Measurements from ENCODE around the gene ABTB1. TPM values are rescaled to one million over a fixed set of nuclear protein-coding genes. Genes with fewer than 3 reads are reported as not detected.

The ABTB1 gene
- total RNA-seq, 1 experiment from 2014 or later = 12.5 TPM

DNA sequence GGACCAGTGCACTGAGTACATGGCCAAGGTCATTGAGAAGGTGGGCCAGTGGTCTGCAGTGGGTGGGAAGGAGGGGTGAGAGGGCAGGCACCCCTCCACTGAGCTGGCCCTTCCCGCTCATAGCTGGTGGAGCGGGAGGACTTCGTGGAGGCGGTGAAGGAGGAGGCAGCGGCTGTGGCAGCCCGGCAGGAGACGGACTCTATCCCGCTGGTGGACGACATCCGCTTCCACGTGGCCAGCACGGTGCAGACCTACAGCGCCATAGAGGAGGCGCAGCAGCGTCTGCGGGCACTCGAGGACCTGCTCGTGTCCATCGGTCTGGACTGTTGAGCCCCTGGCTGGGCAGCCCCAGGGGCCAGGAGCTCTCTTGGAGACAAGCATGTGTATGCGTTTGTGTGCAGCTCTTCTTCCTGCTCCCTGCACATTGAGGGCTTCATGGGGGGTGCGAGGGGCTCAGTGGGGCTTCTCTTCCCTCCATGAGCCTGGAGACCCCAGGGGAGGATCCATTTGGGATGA is 7.5 kb downstream of the ABTB1 start (continued):
- TF ChIP-seq, protein P1, sequence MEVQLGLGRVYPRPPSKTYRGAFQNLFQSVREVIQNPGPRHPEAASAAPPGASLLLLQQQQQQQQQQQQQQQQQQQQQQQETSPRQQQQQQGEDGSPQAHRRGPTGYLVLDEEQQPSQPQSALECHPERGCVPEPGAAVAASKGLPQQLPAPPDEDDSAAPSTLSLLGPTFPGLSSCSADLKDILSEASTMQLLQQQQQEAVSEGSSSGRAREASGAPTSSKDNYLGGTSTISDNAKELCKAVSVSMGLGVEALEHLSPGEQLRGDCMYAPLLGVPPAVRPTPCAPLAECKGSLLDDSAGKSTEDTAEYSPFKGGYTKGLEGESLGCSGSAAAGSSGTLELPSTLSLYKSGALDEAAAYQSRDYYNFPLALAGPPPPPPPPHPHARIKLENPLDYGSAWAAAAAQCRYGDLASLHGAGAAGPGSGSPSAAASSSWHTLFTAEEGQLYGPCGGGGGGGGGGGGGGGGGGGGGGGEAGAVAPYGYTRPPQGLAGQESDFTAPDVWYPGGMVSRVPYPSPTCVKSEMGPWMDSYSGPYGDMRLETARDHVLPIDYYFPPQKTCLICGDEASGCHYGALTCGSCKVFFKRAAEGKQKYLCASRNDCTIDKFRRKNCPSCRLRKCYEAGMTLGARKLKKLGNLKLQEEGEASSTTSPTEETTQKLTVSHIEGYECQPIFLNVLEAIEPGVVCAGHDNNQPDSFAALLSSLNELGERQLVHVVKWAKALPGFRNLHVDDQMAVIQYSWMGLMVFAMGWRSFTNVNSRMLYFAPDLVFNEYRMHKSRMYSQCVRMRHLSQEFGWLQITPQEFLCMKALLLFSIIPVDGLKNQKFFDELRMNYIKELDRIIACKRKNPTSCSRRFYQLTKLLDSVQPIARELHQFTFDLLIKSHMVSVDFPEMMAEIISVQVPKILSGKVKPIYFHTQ (CRISPR knock-in tag; IDR thresholded peaks at IDR 0.05) = no peak
- TF ChIP-seq, protein P2, sequence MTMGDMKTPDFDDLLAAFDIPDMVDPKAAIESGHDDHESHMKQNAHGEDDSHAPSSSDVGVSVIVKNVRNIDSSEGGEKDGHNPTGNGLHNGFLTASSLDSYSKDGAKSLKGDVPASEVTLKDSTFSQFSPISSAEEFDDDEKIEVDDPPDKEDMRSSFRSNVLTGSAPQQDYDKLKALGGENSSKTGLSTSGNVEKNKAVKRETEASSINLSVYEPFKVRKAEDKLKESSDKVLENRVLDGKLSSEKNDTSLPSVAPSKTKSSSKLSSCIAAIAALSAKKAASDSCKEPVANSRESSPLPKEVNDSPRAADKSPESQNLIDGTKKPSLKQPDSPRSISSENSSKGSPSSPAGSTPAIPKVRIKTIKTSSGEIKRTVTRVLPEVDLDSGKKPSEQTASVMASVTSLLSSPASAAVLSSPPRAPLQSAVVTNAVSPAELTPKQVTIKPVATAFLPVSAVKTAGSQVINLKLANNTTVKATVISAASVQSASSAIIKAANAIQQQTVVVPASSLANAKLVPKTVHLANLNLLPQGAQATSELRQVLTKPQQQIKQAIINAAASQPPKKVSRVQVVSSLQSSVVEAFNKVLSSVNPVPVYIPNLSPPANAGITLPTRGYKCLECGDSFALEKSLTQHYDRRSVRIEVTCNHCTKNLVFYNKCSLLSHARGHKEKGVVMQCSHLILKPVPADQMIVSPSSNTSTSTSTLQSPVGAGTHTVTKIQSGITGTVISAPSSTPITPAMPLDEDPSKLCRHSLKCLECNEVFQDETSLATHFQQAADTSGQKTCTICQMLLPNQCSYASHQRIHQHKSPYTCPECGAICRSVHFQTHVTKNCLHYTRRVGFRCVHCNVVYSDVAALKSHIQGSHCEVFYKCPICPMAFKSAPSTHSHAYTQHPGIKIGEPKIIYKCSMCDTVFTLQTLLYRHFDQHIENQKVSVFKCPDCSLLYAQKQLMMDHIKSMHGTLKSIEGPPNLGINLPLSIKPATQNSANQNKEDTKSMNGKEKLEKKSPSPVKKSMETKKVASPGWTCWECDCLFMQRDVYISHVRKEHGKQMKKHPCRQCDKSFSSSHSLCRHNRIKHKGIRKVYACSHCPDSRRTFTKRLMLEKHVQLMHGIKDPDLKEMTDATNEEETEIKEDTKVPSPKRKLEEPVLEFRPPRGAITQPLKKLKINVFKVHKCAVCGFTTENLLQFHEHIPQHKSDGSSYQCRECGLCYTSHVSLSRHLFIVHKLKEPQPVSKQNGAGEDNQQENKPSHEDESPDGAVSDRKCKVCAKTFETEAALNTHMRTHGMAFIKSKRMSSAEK (CRISPR knock-in tag; IDR thresholded peaks at IDR 0.05; ENCODE audit: borderline replicate concordance) = no peak
- no peak for TF ChIP-seq JAZF1 (CRISPR knock-in tag; IDR thresholded peaks at IDR 0.05)
- TF ChIP-seq OVOL2 (CRISPR knock-in tag; IDR thresholded peaks at IDR 0.05; ENCODE audit: borderline replicate concordance) = no peak
- no peak for TF ChIP-seq SMAD4 (CRISPR knock-in tag; IDR thresholded peaks at IDR 0.05)
- TF ChIP-seq CREM (CRISPR knock-in tag; IDR thresholded peaks at IDR 0.05) = no peak
- TF ChIP-seq, protein P3, sequence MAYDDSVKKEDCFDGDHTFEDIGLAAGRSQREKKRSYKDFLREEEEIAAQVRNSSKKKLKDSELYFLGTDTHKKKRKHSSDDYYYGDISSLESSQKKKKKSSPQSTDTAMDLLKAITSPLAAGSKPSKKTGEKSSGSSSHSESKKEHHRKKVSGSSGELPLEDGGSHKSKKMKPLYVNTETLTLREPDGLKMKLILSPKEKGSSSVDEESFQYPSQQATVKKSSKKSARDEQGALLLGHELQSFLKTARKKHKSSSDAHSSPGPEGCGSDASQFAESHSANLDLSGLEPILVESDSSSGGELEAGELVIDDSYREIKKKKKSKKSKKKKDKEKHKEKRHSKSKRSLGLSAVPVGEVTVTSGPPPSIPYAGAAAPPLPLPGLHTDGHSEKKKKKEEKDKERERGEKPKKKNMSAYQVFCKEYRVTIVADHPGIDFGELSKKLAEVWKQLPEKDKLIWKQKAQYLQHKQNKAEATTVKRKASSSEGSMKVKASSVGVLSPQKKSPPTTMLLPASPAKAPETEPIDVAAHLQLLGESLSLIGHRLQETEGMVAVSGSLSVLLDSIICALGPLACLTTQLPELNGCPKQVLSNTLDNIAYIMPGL (CRISPR knock-in tag; IDR thresholded peaks at IDR 0.05) = no peak
- no peak for TF ChIP-seq FOXJ3 (CRISPR knock-in tag; IDR thresholded peaks at IDR 0.05; ENCODE audit: borderline replicate concordance)
- TF ChIP-seq PRRX2 (CRISPR knock-in tag; IDR thresholded peaks at IDR 0.05) = no peak
- TF ChIP-seq, protein P4, sequence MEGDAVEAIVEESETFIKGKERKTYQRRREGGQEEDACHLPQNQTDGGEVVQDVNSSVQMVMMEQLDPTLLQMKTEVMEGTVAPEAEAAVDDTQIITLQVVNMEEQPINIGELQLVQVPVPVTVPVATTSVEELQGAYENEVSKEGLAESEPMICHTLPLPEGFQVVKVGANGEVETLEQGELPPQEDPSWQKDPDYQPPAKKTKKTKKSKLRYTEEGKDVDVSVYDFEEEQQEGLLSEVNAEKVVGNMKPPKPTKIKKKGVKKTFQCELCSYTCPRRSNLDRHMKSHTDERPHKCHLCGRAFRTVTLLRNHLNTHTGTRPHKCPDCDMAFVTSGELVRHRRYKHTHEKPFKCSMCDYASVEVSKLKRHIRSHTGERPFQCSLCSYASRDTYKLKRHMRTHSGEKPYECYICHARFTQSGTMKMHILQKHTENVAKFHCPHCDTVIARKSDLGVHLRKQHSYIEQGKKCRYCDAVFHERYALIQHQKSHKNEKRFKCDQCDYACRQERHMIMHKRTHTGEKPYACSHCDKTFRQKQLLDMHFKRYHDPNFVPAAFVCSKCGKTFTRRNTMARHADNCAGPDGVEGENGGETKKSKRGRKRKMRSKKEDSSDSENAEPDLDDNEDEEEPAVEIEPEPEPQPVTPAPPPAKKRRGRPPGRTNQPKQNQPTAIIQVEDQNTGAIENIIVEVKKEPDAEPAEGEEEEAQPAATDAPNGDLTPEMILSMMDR (IDR thresholded peaks at IDR 0.05) = no peak
- TF ChIP-seq SMAD3 (CRISPR knock-in tag; IDR thresholded peaks at IDR 0.05; ENCODE audit: borderline replicate concordance) = no peak
- TF ChIP-seq FOXK1 (CRISPR knock-in tag; IDR thresholded peaks at IDR 0.05) = no peak
- no peak for TF ChIP-seq KAT7 (CRISPR knock-in tag; IDR thresholded peaks at IDR 0.05; ENCODE audit: borderline replicate concordance)

DNA sequence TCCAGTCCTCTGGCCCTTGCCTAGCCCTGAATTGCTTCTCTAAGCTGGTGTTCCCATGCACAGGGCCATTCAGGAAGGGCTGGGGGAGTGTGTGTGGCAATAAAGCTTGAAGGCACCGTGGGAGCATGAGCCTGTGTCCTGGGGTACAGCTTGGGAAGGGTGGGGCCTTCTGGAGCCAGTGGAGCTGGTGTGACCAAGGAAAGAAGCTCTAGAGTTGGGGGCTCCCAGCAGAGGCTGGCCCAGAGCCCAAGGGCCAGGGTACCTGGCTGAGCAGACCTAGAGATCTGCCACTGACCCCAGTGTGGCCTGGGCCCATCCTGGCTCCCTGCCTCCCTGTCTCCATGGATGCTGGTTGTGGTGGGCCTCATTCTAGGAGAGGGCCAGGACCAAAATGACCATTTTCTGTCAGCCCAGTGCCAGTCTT is 8.1 kb downstream of the ABTB1 start:
- Mint-ChIP-seq H3K9me3 (no peaks in the 10 kb centered on the region), H3K4me3 (no peak overlapping the region), H3K27me3 (ENCODE audit: low read depth) (no peaks in the 10 kb centered on the region), H3K36me3 (no peaks in the 10 kb centered on the region), H3K4me1 (peaks cover 9% of the 10 kb centered on the region), H3K27ac (no peak overlapping the region)
- ATAC-seq (no peak), DNase-seq (ENCODE audit: low spot score) (no peak)
- ChIA-PET CTCF (interaction anchor here (2.1 to 8.5 kb wide), 3 partner anchors 9 to 105 kb away, joined by 14 to 127 read pairs (median 76); no protein-coding TSS in a partner anchor), POLR2A (no interaction called here)
- TF ChIP-seq EMX1 (CRISPR knock-in tag; IDR thresholded peaks at IDR 0.05) (no peak), NFATC4 (CRISPR knock-in tag; IDR thresholded peaks at IDR 0.05) (no peak), ZNF317 (CRISPR knock-in tag; IDR thresholded peaks at IDR 0.05; ENCODE audit: borderline replicate concordance, low read depth) (no peak), OVOL2 (CRISPR knock-in tag; IDR thresholded peaks at IDR 0.05; ENCODE audit: borderline replicate concordance) (no peak)
- TF ChIP-seq, protein P5, sequence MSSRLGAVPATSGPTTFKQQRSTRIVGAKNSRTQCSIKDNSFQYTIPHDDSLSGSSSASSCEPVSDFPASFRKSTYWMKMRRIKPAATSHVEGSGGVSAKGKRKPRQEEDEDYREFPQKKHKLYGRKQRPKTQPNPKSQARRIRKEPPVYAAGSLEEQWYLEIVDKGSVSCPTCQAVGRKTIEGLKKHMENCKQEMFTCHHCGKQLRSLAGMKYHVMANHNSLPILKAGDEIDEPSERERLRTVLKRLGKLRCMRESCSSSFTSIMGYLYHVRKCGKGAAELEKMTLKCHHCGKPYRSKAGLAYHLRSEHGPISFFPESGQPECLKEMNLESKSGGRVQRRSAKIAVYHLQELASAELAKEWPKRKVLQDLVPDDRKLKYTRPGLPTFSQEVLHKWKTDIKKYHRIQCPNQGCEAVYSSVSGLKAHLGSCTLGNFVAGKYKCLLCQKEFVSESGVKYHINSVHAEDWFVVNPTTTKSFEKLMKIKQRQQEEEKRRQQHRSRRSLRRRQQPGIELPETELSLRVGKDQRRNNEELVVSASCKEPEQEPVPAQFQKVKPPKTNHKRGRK (CRISPR knock-in tag; IDR thresholded peaks at IDR 0.05; ENCODE audit: borderline replicate concordance) = no peak
- TF ChIP-seq, protein P6, sequence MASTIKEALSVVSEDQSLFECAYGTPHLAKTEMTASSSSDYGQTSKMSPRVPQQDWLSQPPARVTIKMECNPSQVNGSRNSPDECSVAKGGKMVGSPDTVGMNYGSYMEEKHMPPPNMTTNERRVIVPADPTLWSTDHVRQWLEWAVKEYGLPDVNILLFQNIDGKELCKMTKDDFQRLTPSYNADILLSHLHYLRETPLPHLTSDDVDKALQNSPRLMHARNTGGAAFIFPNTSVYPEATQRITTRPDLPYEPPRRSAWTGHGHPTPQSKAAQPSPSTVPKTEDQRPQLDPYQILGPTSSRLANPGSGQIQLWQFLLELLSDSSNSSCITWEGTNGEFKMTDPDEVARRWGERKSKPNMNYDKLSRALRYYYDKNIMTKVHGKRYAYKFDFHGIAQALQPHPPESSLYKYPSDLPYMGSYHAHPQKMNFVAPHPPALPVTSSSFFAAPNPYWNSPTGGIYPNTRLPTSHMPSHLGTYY (CRISPR knock-in tag; IDR thresholded peaks at IDR 0.05) = no peak
- TF ChIP-seq, protein P7, sequence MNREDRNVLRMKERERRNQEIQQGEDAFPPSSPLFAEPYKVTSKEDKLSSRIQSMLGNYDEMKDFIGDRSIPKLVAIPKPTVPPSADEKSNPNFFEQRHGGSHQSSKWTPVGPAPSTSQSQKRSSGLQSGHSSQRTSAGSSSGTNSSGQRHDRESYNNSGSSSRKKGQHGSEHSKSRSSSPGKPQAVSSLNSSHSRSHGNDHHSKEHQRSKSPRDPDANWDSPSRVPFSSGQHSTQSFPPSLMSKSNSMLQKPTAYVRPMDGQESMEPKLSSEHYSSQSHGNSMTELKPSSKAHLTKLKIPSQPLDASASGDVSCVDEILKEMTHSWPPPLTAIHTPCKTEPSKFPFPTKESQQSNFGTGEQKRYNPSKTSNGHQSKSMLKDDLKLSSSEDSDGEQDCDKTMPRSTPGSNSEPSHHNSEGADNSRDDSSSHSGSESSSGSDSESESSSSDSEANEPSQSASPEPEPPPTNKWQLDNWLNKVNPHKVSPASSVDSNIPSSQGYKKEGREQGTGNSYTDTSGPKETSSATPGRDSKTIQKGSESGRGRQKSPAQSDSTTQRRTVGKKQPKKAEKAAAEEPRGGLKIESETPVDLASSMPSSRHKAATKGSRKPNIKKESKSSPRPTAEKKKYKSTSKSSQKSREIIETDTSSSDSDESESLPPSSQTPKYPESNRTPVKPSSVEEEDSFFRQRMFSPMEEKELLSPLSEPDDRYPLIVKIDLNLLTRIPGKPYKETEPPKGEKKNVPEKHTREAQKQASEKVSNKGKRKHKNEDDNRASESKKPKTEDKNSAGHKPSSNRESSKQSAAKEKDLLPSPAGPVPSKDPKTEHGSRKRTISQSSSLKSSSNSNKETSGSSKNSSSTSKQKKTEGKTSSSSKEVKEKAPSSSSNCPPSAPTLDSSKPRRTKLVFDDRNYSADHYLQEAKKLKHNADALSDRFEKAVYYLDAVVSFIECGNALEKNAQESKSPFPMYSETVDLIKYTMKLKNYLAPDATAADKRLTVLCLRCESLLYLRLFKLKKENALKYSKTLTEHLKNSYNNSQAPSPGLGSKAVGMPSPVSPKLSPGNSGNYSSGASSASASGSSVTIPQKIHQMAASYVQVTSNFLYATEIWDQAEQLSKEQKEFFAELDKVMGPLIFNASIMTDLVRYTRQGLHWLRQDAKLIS (CRISPR knock-in tag; IDR thresholded peaks at IDR 0.05; ENCODE audit: borderline replicate concordance) = no peak
